Measurements from ENCODE around the gene ADAM22. TPM values are rescaled to one million over a fixed set of nuclear protein-coding genes. Genes with fewer than 3 reads are reported as not detected.

Gene ADAM22
- total RNA-seq, 1 donor from 2014 or later = 1.8 TPM

DNA sequence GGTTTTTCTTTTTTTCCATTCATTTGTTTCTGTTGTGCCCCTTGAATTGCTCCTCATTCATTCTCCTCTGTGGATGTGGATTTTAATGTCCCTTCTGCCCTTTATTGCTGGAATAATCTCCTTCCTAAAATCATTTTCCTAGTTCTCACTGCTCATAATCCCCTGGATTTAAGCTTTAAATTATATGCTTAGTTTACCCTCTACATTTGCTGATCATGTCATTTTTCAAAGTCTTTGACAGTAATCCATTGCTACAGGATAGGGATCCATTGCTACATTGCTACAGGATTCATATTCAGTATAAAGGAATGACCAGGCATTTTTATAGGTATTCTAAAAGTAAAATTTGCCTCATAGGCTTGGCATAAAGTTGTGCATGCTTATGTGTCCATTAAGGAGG lies 14.3 kb downstream of the ADAM22 start:
- DNase-seq (ENCODE audit: low spot score) = no peak

- no peak for DNase-seq (ENCODE audit: low spot score)
Measured at GRCh38 chr7:87959336-87959735, 25.3 kb downstream of the ADAM22 start.

DNA sequence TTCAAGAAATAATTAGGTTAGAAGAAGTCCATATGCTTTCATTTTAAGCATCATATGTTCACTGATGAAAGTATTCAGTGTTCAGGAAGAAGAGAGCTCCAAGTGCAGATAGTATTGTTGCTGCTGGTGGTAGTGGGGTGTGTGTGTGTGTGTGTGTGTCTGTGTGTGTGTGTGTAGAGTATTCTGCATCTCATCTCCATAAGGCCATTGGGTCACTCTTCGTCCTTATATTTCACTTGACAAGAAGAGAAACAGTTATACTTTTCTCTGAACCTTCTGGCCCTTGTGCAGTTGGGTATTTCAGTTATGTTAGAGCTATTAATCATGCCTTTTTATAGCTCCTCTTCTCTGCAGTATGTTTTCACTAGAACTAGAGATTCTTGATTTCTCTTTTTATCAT lies 26.2 kb downstream of the ADAM22 start:
- no peak for DNase-seq (ENCODE audit: low spot score)

DNA sequence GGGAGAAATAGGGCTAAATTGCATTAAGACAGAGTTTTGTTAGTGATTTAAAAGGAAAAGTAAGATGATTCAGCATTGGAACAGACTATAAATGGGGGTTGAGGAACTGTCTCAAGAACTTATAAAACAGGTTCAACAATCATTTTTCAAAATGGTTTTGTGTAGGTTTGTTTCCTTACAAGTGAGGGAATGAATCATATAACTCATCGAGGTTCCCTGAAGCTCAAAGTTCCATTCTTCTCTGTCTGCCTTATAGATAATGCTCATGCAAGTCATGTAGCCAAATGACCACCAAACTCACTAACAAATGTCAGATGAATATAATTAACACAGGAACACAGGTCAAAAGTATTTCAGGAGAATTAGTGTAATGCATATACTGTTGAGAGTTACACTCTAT lies 27.7 kb downstream of the ADAM22 start:
- no peak for DNase-seq (ENCODE audit: low spot score)

- DNase-seq (ENCODE audit: low spot score) = no peak
Measured at GRCh38 chr7:87966271-87966670, 32.2 kb downstream of the ADAM22 start.

GRCh38 chr7:87968021-87968420 lies 34.0 kb downstream of the ADAM22 start:
- DNase-seq (ENCODE audit: low spot score) = no peak

GRCh38 chr7:87982116-87982515 lies 48.1 kb downstream of the ADAM22 start:
- DNase-seq (ENCODE audit: low spot score) = no peak

- no peak for DNase-seq (ENCODE audit: low spot score)
Measured at GRCh38 chr7:87984088-87984487, 50.0 kb downstream of the ADAM22 start.

GRCh38 chr7:87993269-87993668 lies 59.2 kb downstream of the ADAM22 start:
- no peak for DNase-seq (ENCODE audit: low spot score)

GRCh38 chr7:87999261-87999660 lies 65.2 kb downstream of the ADAM22 start:
- DNase-seq (ENCODE audit: low spot score) = no peak

DNA sequence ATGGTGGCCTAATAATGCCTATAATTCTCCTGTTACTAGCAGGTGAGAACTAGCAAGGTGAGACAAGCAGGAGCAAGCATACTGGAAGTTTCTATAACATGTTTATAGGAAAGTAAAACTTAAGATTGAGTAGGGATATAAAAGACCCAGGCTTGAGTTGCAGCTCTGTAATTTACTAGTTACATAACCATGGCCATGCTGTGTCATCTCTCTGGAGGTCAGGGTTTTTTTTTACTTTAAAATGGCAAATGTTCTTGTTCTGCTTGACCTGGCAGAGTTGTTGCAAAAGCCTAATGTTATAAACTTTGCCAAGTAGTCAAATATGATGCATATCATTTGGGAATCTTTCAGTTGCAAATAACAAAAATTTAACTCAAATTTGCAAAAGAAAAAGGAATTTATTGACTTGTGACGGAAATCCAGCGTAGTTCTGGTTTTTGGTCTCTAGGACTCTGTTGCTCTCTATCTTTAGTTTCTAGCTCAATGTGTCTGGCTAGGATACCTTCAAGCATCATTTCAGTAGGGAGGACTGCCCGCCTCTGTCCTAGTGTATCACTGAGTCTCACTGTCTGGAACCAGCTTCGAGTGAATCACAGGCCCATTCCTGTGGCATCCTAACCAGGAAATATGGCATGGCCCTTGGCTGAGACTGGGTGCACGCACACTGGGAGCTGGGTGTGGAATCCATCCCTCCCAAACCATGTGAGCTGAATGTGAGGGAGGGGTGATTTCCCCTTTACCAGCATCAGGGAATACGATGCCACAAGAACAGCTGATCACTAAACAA lies 67.9 kb downstream of the ADAM22 start:
- no peak for DNase-seq (ENCODE audit: low spot score)

- DNase-seq (ENCODE audit: low spot score) = no peak
Measured at GRCh38 chr7:88002617-88003016, 68.6 kb downstream of the ADAM22 start.

DNA sequence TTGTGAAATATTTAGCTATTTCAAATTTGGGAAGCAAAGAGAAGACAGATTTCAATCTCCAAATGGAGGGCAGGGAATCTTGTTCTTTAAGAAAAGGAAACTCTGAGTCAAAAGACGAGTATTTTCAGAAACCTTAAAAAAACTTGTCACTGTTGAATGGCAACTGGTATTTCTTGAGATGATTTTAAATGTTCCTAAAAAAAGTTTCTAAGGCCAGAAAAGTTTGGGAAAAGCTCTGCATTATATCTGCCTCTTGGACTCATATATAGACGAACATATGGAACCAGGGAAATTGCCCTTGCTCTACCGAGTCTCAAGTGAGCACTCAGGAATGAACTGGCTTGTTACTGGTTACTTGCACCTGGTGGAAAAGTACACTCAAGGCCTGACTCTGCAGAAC lies 69.5 kb downstream of the ADAM22 start:
- no peak for DNase-seq (ENCODE audit: low spot score)

DNA sequence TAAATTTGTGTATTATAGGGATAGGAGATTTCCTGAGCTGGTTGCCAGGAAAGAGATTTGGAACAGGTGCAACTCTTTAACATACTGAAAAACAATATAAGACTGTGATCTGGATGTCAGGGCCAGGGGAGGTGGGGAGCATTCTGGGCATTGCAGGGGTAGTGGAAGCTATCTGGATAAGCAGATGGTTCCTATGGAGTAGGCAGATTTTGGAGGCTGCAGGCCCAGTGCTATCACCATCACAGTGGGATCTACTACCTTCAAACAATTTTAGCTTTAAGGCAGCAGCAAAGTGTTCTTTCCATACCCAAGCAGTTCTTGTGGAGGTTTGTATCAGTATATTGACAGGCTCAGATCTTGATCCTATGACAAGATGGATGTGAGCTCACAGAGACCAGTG lies 71.1 kb downstream of the ADAM22 start:
- DNase-seq (ENCODE audit: low spot score) = no peak

- no peak for DNase-seq (ENCODE audit: low spot score)
Measured at GRCh38 chr7:88009651-88010050, 75.6 kb downstream of the ADAM22 start.

DNA sequence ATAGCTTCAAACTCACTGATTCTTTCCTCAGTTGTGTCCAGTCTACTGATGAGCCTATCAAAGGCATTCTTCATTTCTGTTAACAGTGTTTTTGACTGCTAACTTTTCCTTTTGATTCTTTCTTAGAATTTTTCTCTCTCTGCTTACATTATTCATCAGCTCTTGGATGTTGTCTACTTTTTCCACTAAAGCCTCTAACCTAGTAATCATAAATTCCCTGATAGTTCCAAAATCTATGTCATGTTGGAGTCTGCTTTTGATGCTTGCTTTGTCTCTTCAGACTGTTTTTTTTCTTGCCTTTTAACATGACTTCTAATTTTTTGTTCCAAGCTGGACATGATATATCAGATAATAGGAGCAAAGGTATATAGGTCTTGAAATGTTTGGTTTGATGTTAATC lies 78.0 kb downstream of the ADAM22 start:
- DNase-seq (ENCODE audit: low spot score) = no peak

DNA sequence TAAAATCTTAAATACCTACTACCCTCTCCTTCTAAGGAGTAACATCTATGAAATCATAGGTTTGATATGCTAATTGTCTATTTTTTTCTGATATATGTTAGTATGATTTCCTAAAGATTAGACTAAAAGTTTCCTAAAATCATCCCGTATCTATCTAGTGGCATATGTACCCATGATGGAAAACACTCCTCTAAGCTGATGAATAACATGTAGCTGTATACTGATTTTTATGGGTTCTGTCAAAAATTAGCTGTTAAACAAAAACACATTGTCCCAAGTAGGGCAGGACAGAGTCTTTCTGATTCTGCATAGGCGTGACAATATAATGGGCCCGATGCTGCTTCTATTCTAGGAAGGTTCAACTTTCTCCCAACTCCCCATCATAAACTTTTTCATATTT lies 79.9 kb downstream of the ADAM22 start:
- DNase-seq (ENCODE audit: low spot score) = no peak

GRCh38 chr7:88014581-88014980 lies 80.5 kb downstream of the ADAM22 start:
- DNase-seq (ENCODE audit: low spot score) = no peak

GRCh38 chr7:88015309-88015708 lies 81.3 kb downstream of the ADAM22 start:
- DNase-seq (ENCODE audit: low spot score) = no peak

DNA sequence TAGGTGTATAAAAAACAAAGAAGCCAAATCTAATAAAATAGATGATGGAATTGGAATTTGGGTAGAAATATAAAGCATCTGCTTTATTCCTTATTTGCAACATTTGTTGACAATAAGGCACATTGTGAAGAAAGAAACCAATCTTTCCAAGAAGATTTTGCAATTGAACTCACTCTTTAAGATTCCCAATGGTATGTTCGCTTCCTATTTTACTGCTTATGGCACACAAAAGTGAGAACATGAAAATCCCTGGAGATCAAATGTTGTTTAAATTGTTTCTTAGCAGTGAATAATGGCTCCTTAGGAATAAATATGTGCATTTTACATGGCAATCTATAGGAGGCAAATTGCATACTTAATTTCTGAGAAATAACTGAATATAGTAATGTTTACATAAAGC lies 84.5 kb downstream of the ADAM22 start:
- no peak for DNase-seq (ENCODE audit: low spot score)

GRCh38 chr7:88020953-88021665 lies 87.1 kb downstream of the ADAM22 start:
- DNase-seq (ENCODE audit: low spot score) = no peak

DNA sequence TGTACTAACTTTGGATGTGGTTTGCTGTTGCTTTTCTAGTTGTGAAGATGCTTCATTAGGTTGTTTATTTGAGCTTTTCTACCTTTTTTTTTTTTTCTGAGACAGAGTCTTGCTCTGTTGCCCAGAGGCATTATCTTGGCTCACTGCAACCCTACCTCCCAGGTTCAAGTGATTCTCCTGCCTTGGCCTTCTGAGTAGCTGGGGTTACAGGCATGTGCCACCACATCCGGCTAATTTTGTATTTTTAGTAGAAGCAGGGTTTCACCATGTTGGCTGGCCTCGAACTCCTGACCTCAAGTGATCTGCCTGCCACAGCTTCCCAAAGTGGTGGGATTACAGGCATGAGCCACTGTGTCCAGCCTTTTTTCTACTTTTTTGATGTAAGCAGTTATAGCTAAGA lies 93.7 kb downstream of the ADAM22 start:
- DNase-seq (ENCODE audit: low spot score) = no peak

DNA sequence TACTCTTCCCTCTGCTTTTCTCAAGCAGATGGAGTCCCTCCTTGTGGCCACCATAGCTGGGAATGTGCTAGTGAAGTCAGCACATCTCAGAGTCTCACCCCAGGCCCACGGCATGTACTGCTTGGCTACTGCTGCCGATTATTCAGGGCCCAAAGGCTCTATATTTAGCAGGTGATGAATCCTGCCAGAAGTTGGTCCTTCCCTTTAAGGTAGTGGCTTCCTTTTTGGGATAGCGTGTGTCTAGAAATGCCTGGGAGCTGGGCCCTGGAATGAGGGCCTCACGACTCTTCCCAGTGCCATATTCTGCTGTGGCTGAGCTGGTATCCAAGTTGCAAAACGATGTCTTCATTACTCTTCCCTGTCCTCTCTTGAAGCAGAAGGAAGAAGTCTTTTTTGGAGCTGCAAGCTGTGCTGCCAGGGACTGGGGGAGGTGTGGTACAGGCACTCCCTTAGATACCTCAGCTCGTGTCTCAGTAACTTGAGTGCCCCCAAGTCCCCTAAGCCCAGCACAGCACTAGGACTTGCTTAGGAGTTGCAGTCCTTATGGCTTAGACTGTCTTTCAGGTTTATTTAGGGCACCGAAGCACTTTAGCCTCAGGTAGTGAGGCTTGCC lies 100.1 kb downstream of the ADAM22 start:
- no peak for DNase-seq (ENCODE audit: low spot score)
